ENCODE data around the gene ADAM33.

The ADAM33 gene

DNA sequence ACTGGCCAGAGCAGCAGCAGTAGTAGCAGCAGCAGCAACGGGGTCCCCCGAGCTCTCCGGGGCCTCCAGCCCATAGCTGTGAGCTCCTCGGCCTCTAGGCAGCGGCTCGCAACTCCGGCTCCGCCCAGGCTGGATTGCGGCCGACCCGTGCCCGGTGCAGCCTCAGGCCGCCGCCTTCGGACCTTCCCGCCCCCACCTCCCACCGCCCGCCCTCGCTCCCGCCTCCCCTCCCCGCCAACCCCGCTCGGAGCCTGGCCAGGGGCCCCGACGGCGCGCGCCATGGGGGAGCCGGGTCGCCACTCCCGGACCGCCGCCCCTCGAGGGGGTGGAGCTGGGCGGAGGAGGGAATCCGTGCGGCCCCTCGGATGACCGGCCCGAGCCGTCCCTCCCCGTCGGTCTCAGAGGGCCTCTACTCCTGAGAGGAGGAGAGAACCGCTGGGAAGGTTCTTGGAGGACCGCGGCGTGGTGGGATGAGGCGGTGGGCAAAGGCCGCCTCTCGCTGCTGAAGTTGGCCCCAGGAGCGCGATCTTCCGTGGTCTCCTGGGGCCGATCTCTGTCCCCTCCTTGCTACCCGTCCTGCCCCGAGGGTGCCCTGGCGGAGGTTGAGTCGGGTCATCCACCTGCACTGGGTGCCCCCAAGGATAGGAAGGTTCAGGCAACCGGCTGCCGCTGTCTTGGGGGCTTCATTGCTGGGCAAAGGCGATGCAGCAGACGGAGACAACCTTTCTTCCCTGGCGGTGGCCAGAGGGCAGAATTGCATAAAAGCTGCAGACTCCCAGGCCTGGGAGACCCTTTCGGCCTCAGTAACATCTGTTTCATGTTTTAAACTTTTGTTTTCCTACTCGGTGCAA is at the start of gene ADAM33:
Gene ADAM33, minus strand, starts transcription at position 80 of the 851 bp plus-strand sequence. Its CDS starts 6 bp downstream, at position 74.
- H3K4me3 Mint-ChIP-seq: peak within 1 kb of the TSS in 1 of 2 donors; percentile 42
- peaks cover 95% of the 10 kb centered on the region for H3K27me3 Mint-ChIP-seq
- peaks cover 8% of the 10 kb centered on the region for H3K4me1 Mint-ChIP-seq
- ATAC-seq (peak; percentile 5), DNase-seq (no peak)
- no peak within 1 kb of the TSS for H3K27ac Mint-ChIP-seq
- no peaks in the 10 kb centered on the region for H3K9me3 Mint-ChIP-seq

- DNase-seq (no peak), ATAC-seq (no peak)
- H3K4me1 Mint-ChIP-seq: peaks cover 6% of the 10 kb centered on the region
- H3K4me3 Mint-ChIP-seq: no peak overlapping the region
- H3K9me3 Mint-ChIP-seq: no peaks in the 10 kb centered on the region
- H3K27ac Mint-ChIP-seq: no peak overlapping the region
- peaks cover 76% of the 10 kb centered on the region for H3K27me3 Mint-ChIP-seq
These were observed 49.2 kb upstream of the ADAM33 start for GRCh38 chr20:3730803-3731672.

DNA sequence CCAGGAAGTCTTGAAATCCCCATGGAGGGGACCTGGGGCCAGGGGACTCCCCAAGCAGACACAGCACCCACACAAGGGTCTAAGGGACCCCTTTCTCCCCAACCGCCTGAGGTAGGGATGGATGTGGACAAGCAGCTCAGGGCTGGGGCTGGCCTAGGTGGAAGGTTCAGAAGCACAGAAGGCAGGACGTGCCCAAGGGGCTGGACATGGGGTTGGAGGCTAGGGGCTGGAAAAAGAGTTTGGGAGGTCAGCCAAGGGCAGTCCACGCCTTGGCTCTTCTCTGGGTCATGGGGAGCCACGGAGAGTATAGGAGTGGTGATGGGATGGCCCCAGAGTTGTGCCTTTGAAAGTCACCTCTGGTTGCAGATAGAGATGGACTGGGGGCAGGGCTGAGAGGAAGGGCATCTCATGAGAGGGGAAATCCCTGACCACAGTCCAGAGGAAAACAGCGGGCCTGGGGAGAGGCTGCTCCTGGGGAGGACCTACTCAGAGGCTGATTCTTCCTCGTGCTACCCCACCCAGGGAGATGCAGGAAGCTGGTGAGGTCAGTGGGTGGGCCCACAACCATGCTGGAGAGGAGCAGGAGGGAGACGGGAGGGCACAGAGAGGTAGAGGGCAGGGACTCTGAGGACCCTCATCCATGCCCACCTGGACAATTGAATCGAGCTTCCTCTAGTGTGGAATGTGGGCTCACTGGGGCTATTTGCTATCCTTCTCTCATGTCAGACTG is 48.2 kb upstream of the ADAM33 start:
- DNase-seq (no peak), ATAC-seq (no peak)
- H3K27me3 Mint-ChIP-seq: peaks cover 77% of the 10 kb centered on the region
- no peak overlapping the region for H3K4me3 Mint-ChIP-seq
- H3K4me1 Mint-ChIP-seq: peaks cover 6% of the 10 kb centered on the region
- H3K9me3 Mint-ChIP-seq: no peaks in the 10 kb centered on the region
- H3K27ac Mint-ChIP-seq: no peak overlapping the region

- DNase-seq: no peak
- Mint-ChIP-seq H3K9me3 (no peaks in the 10 kb centered on the region), H3K4me3 (no peak overlapping the region), H3K4me1 (peaks cover 6% of the 10 kb centered on the region), H3K27me3 (peaks cover 74% of the 10 kb centered on the region), H3K27ac (no peak overlapping the region)
- ATAC-seq: no peak
These were observed 47.6 kb upstream of the ADAM33 start for GRCh38 chr20:3729378-3729777.

DNA sequence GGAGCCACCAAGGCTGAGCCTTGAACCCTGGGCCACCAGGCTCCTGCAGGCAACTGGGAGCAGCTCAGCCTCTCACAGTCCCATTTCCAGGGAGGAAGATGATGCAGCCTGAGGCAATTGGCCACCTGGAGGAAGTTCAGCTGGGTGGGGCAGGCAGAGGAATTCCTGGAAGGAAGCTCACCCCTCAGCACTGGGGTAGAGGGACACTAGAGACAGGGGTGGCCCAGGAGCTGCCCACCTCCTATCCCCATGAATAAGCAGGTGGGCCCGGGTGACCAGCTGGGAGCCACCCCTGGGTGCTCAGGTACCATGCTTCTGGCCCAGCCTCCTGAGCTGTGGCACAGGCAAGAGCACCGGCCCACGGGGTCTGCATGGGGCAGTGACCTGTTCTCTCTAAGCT is 47.1 kb upstream of the ADAM33 start:
- DNase-seq (no peak), ATAC-seq (peak; percentile 16)
- Mint-ChIP-seq H3K4me3 (no peak overlapping the region), H3K27ac (no peak overlapping the region), H3K9me3 (no peaks in the 10 kb centered on the region), H3K4me1 (peaks cover 6% of the 10 kb centered on the region), H3K27me3 (peaks cover 72% of the 10 kb centered on the region)

GRCh38 chr20:3728354-3728753 is 46.5 kb upstream of the ADAM33 start:
- DNase-seq: no peak
- Mint-ChIP-seq H3K4me3 (no peak overlapping the region), H3K4me1 (peaks cover 6% of the 10 kb centered on the region), H3K27me3 (peaks cover 66% of the 10 kb centered on the region), H3K27ac (no peak overlapping the region), H3K9me3 (no peaks in the 10 kb centered on the region)
- ATAC-seq: no peak

DNA sequence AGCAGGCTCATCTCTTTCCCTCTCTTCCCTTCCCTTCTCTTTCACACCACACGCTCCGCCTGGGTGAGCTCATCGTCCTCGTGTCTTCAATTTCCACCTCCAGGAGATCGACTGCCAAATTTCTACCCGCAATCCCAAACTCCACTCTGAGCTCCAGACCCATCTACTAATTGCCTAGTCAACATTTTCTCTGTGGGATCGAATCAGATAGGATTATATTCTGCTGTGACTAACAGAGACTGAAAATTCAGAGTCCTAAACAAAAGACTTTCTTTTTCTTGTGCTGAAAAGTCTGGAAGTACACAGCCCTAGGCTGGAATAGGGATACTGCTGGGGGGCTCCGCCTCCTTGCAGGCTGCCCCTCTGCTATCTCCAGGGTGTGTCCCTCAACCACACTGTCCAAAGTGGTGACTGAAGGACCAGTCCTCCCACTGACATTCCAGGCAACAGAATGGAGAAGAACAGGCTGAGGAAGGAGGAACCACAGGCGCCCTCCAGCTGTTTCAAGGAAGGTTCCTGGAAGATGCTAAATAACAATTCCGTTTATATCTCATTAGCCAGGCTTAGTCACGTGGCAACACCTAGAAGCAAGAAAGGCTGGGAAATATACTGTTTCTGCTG is 45.7 kb upstream of the ADAM33 start:
- H3K27ac Mint-ChIP-seq: no peak overlapping the region
- ATAC-seq (no peak), DNase-seq (no peak)
- peaks cover 58% of the 10 kb centered on the region for H3K27me3 Mint-ChIP-seq
- H3K4me1 Mint-ChIP-seq: peaks cover 6% of the 10 kb centered on the region
- no peak overlapping the region for H3K4me3 Mint-ChIP-seq
- H3K9me3 Mint-ChIP-seq: no peaks in the 10 kb centered on the region

DNA sequence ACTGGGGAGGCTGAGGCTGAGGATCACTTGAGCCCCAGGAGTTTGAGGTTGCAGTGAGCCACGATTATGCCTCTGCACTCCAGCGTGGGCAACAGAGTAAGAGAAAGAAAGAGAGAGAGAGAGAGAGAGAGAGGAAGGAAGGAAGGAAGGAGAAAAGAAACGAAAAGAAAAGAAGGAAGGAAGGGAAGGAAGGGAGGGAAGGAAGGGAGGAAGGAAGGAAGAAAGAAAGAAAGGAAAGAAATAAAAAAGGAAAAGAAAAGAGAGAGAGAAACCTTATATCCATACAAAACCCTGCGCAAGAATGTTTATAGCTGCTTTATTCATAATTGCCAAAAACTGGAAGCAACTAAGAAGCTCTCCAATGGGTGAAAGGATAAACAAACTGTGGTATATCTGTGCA is 42.5 kb upstream of the ADAM33 start:
- ATAC-seq: no peak
- DNase-seq: no peak
- Mint-ChIP-seq H3K27ac (no peak overlapping the region), H3K27me3 (peaks cover 45% of the 10 kb centered on the region), H3K4me3 (no peak overlapping the region), H3K4me1 (peaks cover 10% of the 10 kb centered on the region), H3K9me3 (no peaks in the 10 kb centered on the region)

DNA sequence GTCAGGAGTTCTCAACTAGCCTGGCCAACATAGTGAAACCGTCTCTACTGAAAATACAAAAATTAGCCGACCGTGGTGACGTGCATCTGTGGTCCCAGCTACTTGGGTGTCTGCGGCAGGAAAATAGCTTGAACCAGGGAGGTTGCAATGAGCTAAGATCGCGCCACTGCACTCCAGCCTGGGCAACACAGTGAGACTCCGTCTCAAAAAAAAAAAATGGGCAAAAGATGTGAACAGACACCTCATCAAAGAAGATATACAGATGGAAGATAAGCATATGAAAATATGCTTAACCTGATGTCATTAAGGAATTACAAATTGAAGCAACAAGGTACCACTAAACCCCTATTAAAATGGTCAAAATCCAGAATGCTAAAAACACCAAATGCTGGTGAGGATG is 41.5 kb upstream of the ADAM33 start:
- Mint-ChIP-seq H3K27me3 (peaks cover 40% of the 10 kb centered on the region), H3K9me3 (no peaks in the 10 kb centered on the region), H3K27ac (no peak overlapping the region), H3K4me1 (peaks cover 10% of the 10 kb centered on the region), H3K4me3 (no peak overlapping the region)
- no peak for DNase-seq
- no peak for ATAC-seq

GRCh38 chr20:3721912-3722311 is 40.1 kb upstream of the ADAM33 start:
- H3K4me1 Mint-ChIP-seq: peaks cover 10% of the 10 kb centered on the region
- ATAC-seq: no peak
- no peaks in the 10 kb centered on the region for H3K9me3 Mint-ChIP-seq
- peaks cover 35% of the 10 kb centered on the region for H3K27me3 Mint-ChIP-seq
- no peak for DNase-seq
- no peak overlapping the region for H3K4me3 Mint-ChIP-seq
- H3K27ac Mint-ChIP-seq: no peak overlapping the region

- H3K9me3 Mint-ChIP-seq: no peaks in the 10 kb centered on the region
- DNase-seq: no peak
These were observed 38.8 kb upstream of the ADAM33 start for GRCh38 chr20:3720626-3721025.

GRCh38 chr20:3720068-3720467 is 38.3 kb upstream of the ADAM33 start:
- Mint-ChIP-seq H3K9me3 (no peaks in the 10 kb centered on the region), H3K4me1 (peaks cover 10% of the 10 kb centered on the region), H3K27me3 (peaks cover 25% of the 10 kb centered on the region), H3K27ac (no peak overlapping the region), H3K4me3 (no peak overlapping the region)
- no peak for ATAC-seq
- no peak for DNase-seq

More at GRCh38 chr20:3720626-3721025, 38.8 kb upstream of the ADAM33 start:
- Mint-ChIP-seq H3K27me3 (peaks cover 26% of the 10 kb centered on the region), H3K4me3 (no peak overlapping the region), H3K4me1 (peaks cover 10% of the 10 kb centered on the region), H3K27ac (no peak overlapping the region)
- no peak for ATAC-seq

- H3K4me3 Mint-ChIP-seq: no peak overlapping the region
- DNase-seq (no peak), ATAC-seq (no peak)
- peaks cover 25% of the 10 kb centered on the region for H3K27me3 Mint-ChIP-seq
- no peak overlapping the region for H3K27ac Mint-ChIP-seq
- H3K9me3 Mint-ChIP-seq: no peaks in the 10 kb centered on the region
- H3K4me1 Mint-ChIP-seq: peaks cover 10% of the 10 kb centered on the region
These were observed 37.2 kb upstream of the ADAM33 start for GRCh38 chr20:3719046-3719445.

GRCh38 chr20:3716195-3716834 is 34.5 kb upstream of the ADAM33 start:
- Mint-ChIP-seq H3K27ac (peak overlapping the region in 1 of 2 donors; percentile 35), H3K4me1 (peaks cover 10% of the 10 kb centered on the region), H3K9me3 (no peaks in the 10 kb centered on the region), H3K27me3 (peaks cover 33% of the 10 kb centered on the region), H3K4me3 (no peak overlapping the region)
- peak; percentile 35 to 44 for DNase-seq
- ATAC-seq: peak; percentile 85

GRCh38 chr20:3714092-3714491 is 32.3 kb upstream of the ADAM33 start:
- Mint-ChIP-seq H3K27ac (no peak overlapping the region), H3K4me1 (no peaks in the 10 kb centered on the region), H3K27me3 (peaks cover 23% of the 10 kb centered on the region), H3K9me3 (no peaks in the 10 kb centered on the region), H3K4me3 (no peak overlapping the region)
- ATAC-seq: no peak
- DNase-seq: no peak

Measured in stimulated activated naive CD8-positive, alpha-beta T cell treated with anti-CD3 and anti-CD28 coated beads, Interleukin-15, amount 100 ng/mL, for 72 hours (primary cell).